ENCODE results near the gene ADGRV1.
"Not testable (repeated sequence)": the region's sequence is repeated elsewhere in the genome, so short reads cannot be mapped to it uniquely, and the experiment has no call there.

Gene ADGRV1

DNA sequence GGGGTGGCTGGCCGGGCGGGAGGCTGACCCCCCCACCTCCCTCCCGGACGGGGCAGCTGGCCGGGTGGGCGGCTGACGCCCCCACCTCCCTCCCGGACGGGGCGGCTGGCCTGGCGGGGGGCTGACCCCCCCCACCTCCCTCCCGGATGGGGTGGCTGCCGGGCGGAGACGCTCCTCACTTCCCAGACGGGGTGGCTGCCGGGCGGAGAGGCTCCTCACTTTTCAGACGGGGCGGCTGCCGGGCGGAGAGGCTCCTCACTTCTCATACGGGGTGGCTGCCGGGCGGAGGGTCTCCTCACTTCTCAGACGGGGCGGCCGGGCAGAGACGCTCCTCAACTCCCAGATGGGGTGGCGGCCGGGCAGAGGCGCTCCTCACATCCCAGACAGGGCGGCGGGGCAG is 37.2 kb downstream of the ADGRV1 start:
- DNase-seq: not testable (repeated sequence)

GRCh38 chr5:90598293-90598692 is 39.7 kb downstream of the ADGRV1 start:
- no peak for DNase-seq

DNA sequence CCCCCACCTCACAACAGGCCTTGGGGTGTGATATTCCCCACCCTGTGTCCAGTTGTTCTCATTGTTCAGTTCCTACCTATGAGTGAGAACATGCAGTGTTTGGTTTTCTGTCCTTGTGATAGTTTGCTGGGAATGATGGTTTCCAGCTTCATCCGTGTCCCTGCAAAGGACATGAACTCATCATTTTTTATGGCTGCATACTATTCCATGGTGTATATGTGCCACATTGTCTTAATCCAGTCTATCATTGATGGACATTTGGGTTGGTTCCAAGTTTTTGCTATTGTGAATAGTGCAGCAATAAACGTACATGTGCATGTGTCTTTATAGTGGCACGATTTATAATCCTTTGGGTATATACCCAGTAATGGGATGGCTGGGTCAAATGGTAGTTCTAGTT is 41.7 kb downstream of the ADGRV1 start:
- not testable (repeated sequence) for DNase-seq

DNA sequence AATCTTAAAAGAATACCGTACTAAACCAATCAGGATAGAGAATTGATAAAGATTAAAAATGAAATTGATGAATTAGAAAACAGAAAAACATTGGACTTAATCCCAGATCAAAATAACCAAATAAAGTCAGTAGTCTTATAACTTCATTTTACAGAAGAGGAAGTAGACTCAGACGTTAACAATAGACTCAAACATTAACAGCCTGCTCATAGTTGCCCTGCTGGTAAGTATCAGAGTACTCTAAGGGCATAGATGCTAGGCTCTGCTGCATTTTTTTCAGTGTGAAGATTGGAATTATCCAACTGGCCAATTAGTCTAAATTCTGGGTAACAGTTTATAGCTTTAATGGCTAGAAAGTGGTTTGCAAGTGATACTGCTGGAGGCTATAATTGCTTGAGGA is 42.9 kb downstream of the ADGRV1 start:
- no peak for DNase-seq

DNA sequence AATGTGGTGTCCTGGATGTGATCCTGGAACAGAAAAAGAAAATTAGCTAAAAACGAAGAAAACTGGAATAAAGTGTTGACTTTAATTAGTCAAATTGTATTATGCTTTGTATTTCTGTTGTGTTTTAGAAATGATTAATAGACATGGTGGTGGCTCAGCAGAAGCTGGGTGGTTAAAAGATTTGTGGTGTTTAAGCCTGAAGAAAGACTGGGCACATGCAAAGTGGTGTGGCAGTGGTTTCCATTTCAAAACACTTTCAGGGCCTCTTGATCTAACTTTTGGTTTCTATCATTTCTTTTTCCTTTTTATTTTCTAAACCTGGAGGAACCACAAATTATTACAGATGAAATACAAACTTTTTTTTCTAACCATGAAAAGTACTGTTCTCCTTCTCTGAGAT is 44.1 kb downstream of the ADGRV1 start:
- no peak for DNase-seq

GRCh38 chr5:90606539-90606938 is 47.9 kb downstream of the ADGRV1 start:
- DNase-seq: peak in 1 of 2 donors; percentile 15

DNA sequence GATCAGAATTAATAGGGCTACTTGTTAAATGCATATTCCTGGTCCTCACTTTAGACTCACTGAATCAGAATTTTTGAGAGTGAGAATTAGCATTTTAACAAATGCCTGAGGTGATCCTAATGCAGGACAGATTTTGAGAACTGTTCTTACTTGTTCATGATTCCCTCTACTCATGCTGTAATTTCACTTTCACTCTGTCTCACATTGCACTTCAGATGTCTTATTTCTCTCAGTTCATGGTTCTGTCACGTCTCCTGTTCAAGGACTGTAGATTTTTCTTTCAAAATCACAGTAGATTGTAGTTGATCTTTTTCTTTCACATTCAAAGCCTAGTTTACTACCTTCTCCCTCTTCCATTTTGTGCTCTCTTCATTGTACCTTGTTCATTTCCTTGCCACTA is 54.3 kb downstream of the ADGRV1 start:
- DNase-seq: no peak

DNA sequence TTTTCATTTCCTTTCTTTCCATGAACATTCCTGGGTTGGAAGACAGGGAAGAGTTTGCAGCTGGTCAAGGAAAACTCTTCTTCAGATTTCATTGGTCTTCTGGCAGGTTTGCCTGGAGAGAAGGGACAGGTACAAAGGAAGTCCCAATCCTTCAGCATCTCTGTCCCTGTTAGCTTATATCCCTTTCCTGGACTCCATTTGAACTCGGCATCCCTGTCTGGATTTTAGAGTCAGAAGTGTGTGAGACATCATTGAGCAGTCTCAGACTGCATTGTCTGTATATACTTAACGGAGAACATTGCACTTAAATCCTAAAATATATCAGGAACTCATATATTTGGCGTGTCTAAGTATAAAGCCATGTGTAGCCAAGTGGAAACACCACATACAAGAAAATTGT is 54.9 kb downstream of the ADGRV1 start:
- no peak for DNase-seq

- no peak for DNase-seq
Observed at GRCh38 chr5:90613918-90614504, 55.4 kb downstream of the ADGRV1 start.

GRCh38 chr5:90615355-90615754 is 56.8 kb downstream of the ADGRV1 start:
- no peak for DNase-seq

- DNase-seq: no peak
Observed at GRCh38 chr5:90618071-90618470, 59.5 kb downstream of the ADGRV1 start.

- not testable (repeated sequence) for DNase-seq
Observed at GRCh38 chr5:90619762-90620161, 61.2 kb downstream of the ADGRV1 start.

DNA sequence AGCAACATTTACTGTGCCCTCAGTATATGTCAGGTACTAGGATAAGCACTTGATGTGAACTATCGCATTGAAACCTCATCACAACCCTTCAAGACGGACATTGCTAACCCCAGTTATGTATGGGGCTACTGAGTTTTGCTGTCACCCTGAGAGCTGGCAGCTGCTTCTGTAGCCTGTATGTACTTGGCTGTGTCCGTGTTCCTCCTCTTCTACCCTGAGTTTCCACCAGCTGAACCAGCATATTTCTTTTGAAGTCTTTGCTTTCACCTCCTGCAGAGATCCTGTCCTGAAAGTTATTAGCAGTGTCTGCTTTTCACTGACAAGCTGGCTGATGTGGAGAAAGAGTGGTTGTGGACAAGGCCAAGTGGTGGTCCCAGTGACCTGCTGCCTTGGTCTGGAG is 63.3 kb downstream of the ADGRV1 start:
- no peak for DNase-seq

DNA sequence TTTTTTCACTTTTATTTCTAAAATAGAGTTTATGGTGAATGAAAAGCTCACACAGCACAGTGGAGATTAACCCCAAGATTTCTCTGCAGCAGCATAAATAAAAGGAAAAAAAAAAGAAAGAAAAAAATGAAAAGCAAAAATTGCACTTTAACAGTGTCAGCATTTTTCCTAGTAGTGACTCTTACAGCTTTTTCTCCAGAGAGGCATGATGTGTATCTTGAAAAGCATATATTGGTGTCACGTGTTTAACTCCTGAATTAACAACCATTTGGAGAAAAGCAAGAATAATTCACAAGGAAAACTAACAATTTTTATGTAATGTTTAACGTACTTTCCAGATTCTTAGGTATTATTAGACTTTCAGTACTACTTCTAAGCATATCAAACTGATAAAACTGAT is 67.9 kb downstream of the ADGRV1 start:
- no peak for DNase-seq

DNA sequence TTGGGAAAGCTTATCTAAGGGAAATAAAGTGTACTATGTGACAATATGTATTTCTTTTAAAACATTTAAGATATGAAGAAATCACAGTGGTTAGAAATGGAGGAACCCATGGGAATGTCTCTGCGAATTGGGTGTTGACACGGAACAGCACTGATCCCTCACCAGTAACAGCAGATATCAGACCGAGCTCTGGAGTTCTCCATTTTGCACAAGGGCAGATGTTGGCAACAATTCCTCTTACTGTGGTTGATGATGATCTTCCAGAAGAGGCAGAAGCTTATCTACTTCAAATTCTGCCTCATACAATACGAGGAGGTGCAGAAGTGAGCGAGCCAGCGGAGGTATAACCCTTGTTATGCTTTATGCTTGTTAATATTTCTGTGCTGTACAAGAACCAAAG is 69.9 kb downstream of the ADGRV1 start:
- DNase-seq: no peak

GRCh38 chr5:90632791-90633190 is 74.2 kb downstream of the ADGRV1 start:
- no peak for DNase-seq

DNA sequence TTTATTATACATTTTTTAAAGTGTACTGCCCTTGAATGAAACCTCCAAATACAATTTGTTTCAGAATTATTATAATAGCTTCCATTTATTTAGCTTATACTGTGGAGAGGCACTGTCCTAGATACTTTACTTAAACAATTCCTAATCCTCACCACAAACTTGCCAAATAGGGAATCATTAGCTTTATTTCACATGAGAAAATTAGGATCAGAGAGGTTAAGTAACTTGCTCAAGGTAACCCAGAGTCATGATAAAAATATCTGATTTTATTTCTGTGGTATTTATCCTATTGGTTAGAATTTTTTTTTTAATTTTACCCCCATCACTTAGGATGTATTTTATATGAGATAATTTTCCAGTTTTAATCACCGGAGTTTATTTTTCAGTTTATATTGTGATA is 78.4 kb downstream of the ADGRV1 start:
- no peak for DNase-seq

DNA sequence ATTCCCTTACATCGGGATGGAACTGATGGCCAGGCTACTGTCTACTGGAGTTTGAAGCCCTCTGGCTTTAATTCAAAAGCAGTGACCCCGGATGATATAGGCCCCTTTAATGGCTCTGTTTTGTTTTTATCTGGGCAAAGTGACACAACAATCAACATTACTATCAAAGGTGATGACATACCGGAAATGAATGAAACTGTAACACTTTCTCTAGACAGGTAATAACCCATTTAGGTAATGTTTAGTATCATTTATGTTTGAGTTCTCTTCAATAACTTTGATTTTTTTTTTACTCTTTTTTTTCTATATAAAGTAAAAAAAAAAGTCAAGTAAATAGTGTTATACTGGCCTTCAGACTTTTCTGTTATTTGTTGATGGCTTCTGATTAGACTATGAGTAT is 79.1 kb downstream of the ADGRV1 start:
- no peak for DNase-seq

- DNase-seq: no peak
Observed at GRCh38 chr5:90638878-90639277, 80.3 kb downstream of the ADGRV1 start.

DNA sequence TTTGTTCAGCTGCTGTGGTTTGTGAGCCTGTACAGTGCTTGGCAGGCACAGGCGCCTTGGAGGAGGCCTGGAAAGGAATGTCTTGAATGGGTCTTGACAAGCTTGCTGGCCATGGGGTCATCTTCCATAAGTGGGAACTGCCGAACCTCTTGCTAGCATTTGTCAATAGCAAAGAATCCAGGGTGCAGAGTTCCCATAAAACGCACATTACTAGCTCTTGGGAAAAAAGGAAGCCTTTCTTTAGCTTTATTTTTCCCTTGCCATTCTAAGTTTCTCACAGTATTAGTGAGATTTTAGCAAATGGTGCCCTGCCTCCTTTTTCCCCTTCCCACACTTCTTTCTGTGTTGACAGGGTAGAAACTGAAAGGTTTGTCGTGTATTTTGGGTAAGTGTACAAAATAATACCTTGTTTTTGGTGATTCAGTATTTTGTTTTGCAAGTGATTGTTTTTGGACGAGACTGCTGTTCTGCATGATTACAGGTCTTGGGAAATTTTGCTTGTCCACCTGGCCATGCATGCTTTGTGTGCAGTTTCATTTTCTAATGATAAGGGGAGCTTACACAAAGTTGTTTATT is 82.0 kb downstream of the ADGRV1 start:
- DNase-seq: no peak

DNA sequence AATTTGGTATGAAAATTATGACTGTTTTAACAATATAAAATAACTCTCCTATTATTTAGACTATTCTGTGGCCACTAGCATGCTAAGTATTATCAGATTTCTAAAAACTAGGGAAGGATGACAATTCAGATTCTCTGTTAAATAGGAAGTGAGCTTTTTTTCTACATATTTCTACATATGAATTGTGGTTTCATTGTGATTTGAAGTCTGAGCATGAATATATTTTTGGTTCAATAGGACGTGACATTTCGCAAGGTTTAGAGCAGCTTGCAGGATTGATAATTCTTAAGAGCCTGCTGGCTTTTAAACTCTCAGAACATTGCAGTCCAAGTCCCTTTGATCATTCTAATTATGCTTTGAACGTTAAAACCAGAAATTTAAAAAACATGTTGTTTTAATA is 82.9 kb downstream of the ADGRV1 start:
- peak; percentile 14 to 73 for DNase-seq

GRCh38 chr5:90642706-90643229 is 84.2 kb downstream of the ADGRV1 start:
- no peak for DNase-seq

GRCh38 chr5:90644132-90644531 is 85.5 kb downstream of the ADGRV1 start:
- DNase-seq: no peak

DNA sequence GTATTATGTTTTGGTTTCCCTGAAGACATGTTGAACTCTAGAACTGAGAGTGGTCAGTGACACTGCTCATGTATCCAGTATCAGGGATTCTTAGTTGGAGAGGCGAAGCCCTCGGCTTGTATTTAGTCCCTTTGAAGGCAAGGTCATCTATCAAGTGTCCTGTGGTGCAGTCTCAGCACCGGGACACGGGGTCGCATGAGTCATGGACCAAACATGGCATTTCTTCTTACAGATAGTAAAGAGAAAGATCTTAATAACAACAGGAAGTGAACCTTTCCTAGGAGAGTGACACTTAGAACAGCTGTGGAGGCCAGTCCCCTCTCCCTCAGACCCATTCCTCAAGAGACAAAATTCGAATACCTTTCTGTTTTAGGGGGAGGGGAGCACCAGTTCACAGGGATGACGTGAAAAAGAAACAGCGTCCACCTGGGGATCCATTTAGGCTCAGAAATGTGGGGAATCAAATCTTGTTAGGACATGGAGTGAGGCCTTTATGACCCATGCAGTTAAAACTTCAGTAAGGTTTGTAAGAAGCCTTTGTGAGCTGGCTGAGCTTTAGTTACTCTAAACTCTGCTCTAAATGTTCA is 86.5 kb downstream of the ADGRV1 start:
- no peak for DNase-seq
